HG03060 (cell line): ENCODE data around the gene CPLX3.

Experiments used
- ATAC-seq: cut with Tn5 transposase; IDR thresholded peaks from one replicate; pipeline ENCODE4 v1.9.1; 2021; ENCODE audit warnings: low read depth, moderate number of reproducible peaks; ENCODE audit not compliant: unreplicated experiment

Gene CPLX3

DNA sequence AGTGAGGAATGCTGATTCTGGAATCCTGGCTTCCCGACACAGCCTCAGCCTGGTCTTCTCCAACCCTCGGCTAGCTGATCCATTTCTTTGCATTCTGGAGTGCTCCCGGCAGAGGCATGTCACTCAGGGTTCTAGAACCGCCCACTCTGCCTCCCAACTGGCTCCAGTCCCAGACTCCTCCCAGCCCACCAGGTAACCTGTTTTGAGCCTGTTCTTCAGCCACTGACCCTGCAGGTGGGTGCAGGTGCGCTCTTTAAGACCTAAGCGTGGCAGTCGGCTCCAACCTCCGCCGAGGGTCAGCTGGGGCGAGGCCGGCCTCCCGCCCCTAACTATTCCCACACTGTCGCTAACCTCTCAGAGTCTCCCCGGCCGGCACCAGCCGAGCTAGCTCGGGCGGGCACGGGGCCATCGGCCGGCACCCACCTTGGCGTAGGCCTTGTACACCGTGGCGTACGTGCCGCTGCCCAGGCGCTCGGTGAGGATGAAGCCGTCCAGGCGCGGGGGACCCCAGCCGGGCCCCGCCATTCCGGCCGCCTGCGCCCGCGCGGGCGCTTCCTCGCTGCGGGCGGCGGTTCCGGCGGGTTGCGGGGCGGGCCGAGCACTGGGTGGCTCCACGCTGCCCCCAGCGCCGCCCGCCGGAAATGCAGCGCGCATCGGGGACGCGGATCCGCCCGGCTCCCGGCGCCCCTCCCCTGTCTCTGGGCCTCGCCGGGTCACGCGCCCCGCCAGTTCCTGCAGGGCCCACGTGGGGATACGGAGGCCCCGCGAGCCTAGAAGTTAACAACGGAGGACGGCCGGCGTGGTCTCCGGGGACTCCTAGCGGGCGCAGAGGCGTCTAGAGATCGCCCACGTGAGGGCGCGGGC, 16.4 kb downstream of the CPLX3 start, which contains the start of gene ULK3:
TSS of gene ULK3 (minus strand) at position 576 of the 864 bp plus-strand sequence. CDS start at position 525, 51 bp downstream.
- ATAC-seq, result peak; percentile 51

GRCh38 chr15:74843445-74843828, 17.0 kb downstream of the CPLX3 start:
- no peak for ATAC-seq

DNA sequence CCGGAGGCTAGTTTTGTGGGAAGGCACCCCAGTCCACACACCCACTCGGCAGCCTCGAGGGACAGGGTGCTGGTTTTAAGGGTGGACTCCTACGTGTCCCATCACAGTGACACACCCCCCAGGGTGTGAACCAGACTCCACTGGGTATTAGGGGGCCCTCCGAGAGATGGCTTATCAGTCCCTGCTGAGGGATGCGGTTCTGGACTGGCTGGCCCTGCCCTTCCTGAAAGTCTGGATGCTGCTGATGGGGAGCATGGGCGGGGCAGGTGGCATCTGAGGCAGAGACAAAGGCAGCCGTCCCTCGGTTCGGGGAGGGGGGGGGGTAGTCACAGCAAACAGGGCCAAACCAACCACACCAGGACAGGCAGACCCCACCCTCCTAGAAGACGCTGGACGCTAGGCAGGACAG, 17.5 kb downstream of the CPLX3 start:
- no peak for ATAC-seq

- ATAC-seq, result no peak
These were observed 18.1 kb downstream of the CPLX3 start for GRCh38 chr15:74844319-74845207.

DNA sequence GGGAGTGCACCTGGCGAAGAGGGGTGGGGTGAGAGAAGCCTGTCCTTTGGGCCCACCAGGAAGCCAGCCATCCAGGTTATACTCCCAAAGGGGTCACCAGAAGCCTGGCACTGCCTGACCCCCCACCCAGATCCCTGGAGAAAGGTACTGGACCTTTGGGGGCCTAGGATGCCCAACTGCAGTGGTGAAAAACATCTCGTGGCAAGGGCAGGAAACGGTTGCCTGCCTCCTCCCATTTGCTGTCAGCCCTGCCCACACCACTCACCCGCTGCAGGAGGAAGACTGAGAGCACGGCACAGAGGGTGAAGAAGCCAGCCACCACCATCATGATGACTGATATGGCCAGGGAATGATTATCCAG, 18.8 kb downstream of the CPLX3 start:
- no peak for ATAC-seq

DNA sequence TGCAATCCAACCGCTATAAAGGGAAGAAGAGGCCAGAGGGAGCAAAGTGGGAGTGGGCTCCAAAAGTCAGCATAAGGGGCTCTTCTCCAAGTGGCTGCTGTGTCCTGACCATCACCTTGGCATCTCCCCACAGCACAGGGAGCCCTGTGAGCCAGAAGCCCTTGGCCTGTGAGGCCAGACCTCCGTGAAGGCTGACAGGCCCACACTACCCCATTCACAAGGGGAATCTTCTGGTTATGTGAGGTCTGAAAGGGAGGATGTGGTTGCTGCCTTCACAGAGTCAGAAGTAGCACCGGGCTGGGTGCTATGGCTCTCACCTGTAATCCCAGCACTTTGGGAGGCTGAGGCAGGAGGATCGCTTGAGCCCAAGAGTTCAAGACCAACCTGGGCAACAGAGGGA, 19.2 kb downstream of the CPLX3 start:
- no peak for ATAC-seq

DNA sequence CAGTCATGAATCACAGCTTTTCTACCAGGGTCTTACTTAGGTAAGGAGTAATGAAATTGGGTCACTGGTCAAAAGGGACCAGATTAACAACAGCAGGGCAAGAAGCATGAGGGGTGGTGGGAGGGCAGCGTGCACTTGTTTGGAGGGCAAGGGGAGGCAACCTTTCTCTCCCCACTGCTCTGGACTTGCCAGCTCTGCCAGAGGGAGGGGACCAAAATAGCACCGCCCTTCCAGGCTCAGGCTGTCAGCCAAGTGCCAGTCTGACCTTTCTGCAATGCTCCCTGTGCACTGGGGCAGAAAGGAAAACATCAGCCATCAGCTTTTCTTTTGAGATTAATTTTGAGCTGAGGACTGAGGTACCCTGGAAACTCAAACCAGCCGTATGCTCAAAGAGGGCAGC, 21.0 kb downstream of the CPLX3 start:
- no peak for ATAC-seq

DNA sequence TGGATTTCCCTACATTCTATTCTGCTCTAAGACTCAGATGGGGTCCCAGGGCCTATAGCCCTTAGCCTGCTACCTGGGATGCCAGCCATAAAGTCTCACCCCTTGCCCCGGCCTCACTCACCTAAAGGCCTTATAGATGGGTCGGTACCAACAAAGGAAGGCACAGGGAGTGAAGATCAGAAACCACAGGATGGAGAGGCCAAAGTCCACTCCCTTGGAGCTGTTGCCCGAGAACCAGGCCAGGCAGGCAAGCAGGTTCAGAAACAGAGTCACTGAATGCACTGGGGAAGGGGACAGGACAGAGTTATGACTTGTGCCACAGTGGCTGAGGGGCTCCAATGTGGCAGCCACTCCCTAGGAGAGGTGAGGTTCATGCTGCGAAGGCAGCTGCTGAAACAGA, 24.0 kb downstream of the CPLX3 start:
- no peak for ATAC-seq

DNA sequence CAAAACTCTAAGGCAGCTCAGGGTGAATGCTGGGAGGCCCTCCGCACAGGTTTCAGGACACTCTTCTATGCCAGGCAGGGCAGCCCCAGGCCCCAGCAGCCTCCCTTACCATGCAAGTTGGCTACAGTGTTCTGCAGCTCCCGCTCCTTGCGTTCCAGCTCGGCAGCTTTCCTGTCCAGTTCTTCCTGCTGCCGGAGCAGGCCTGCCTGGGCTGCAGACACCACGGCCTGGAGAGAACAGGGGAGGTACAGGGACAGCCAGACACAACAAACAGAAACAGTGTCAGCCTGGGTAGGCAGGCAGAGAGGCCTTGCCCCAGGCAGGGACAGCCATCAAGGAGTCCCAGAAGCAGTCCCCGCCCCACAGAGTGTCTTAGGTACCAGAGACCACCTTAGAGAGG, 25.5 kb downstream of the CPLX3 start:
- ATAC-seq, result no peak

DNA sequence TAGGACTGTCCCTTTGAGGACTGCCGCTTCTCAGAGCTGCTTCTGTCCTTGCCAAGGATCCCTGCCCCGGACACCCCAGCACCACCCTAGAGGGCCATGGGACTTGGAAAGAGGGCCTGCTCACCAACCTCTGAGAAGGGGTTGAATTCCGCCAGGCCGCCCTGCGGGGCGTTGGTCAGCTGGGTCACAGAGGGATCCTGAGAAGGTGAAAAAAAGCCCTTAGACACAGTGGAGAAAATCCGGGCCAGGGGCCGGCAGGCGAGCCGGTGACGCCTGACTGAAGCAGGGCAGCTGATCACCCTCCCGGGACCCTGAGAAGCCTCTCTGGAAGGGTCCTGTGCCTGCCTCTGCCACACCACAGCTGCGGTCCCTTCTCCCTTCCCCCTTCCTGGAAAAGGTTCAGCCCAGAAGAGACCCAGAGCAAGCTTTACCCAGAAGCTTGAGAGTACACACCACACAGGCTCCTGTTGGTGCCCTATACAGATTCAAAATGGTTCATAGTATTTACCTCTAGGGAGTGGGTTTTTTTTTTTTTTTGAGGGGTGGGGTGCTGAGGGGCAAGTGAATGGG, 28.1 kb downstream of the CPLX3 start:
- no peak for ATAC-seq

- no peak for ATAC-seq
These were observed 29.4 kb downstream of the CPLX3 start for GRCh38 chr15:74855857-74856256.

DNA sequence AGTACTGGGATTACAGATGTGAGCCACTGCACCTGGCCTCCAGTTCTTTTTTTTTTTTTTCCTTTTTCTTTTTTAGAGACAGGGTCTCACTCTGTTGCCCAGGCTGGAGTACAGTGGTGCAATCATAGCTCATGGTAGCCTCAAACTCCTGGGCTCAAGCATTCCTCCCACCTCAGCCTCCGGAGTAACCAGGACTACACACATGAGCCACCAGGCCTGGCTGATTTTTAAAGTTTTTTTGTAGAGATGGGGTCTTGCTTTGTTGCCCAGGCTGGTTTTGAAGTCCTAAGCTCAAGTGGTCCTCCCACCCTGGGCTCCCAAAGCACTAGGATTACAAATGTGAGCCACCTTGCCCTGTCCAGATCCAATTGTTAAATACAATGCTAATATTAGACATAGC, 30.1 kb downstream of the CPLX3 start:
- no peak for ATAC-seq

- peak; percentile 53 for ATAC-seq
These were observed 30.7 kb downstream of the CPLX3 start for GRCh38 chr15:74857082-74857655.

DNA sequence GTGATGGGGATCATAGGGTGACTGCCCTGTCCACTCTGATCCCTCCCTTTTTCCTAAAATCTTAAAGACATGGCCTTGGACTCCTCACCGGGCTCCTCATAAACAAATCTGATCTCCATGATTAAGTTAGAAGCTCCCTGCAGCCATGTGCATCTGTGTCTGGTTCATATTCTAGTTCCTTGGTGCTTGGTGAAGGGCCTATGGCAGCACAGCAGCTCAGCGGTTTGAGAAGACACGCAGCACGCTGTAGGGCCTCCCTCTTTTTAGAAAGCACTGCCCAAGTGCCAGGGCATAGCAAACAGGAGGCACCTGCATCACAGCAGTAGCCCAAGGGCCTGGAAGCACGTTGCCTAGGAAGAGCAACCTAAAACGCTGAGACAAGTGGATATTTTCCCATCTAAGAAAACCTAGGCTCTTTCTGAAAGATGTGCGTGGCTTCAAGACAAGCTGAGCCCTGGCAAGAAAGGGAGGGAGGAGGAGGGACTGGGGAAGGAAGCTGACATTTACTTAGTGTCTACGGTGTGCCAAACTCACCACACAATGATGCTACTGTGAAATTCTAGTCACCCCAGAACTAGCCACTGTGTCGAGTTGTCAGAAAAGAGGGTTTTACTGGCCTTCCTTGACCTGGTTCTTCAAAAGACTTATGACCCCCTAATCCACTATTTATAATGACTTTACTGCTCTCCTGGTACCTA, 31.4 kb downstream of the CPLX3 start:
- ATAC-seq, result peak; percentile 17

- ATAC-seq, result no peak
These were observed 31.9 kb downstream of the CPLX3 start for GRCh38 chr15:74858369-74858740.

DNA sequence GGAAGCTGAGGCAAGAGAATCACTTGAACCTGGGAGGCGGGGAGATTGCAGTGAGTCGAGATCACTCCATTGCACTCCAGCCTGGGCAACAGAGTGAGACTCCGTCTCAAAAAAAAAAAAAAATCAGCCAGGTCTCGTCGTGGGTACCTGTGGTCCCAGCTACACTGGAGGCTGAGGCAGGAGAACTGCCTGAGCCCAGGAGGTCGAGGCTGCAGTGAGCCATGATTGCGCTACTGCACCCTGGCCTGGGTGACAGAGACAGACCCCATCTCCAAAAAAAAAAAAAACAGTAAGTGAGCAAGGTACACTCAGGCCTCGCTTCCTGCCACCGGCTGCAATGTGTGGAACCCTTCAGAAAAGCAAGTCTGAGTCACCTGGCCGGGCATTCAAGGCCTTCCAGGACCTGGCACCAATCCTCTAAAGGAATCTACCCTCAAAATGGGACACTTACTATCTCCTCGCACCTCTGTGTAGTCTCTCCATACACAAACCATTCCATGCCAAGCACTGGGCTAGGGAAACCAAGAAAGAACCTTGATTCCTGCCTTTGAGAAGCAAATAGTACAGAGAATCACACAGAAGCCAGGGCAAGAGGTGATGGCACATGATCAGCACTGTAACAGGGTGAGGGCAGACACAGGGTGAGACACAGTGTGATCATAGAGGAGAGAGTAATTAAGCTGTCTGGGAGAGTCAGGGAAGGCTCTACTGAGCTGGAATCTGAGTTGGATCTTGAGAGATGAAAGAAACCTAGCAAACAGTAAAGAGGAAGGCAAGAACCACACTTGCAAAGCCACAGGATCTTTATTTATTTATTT, 37.0 kb downstream of the CPLX3 start:
- ATAC-seq, result no peak

GRCh38 chr15:74864296-74864695, 37.9 kb downstream of the CPLX3 start:
- no peak for ATAC-seq

GRCh38 chr15:74865316-74865715, 38.9 kb downstream of the CPLX3 start:
- no peak for ATAC-seq

- ATAC-seq, result no peak
These were observed 39.7 kb downstream of the CPLX3 start for GRCh38 chr15:74866090-74866489.
